K562 (cell line): Measurements from ENCODE around the gene VPREB1. TPM values are rescaled to one million over a fixed set of nuclear protein-coding genes. Genes with fewer than 3 reads are reported as not detected.

ENCODE experiments used
- ATAC-seq: fragments of 200-7000 bp; cut with Tn5 transposase; 3 replicates; pipeline ENCODE4 v1.9.1; 2020; ENCODE audit warnings: moderate library complexity
- BruUV-seq: library from RNA; stranded (reverse); fragments of 400-500 nt; replicated peaks from 2 replicates; lab custom pipeline; 2021; lab: Mats Ljungman, UMichigan
- CTCF ChIA-PET: fragments of 300-600 bp; formaldehyde crosslinking; extraction: SDS; loops from one replicate; lab custom pipeline; 2021; ENCODE audit warnings: low intra/inter-chr PET ratio; lab: Yijun Ruan, JAX
- POLR2A ChIA-PET: fragments of 300-600, 350-650 bp; sonication (Branson Sonifier 250); formaldehyde crosslinking; extraction: SDS; loops from one replicate; lab custom pipeline; 2021; ENCODE audit warnings: antibody characterized with exemption, inconsistent platforms; lab: Yijun Ruan, JAX
- DNase-seq, 4 experiments: peaks; one replicate each; pipeline versions ENCODE4 v3.0.0 to v3.0.0-alpha.2; 2011 to 2018; ENCODE audit warnings: low spot score in 3 of 4, mixed read lengths in 3 of 4; ENCODE audit errors: extremely low read depth in 1 of 4
- FAIRE-seq: peaks from 2 replicates; lab custom pipeline; 2011; peaks lifted over from hg19 to GRCh38; lab: Jason Lieb, UNC
- H2AFZ ChIP-seq: 2 replicates; pipeline ENCODE4 v1.6.0; 2011; ENCODE audit warnings: low read depth, low read length, control low read depth, inconsistent platforms
- H3K27ac ChIP-seq: fragments of 200-600 bp; 3 replicates; pipeline ENCODE4 v1.8.0; 2011; ENCODE audit warnings: low read depth, mild to moderate bottlenecking, control low read depth, inconsistent platforms, low read length, moderate library complexity, mixed read lengths; ENCODE audit errors: extremely low read depth
- H3K27me3 ChIP-seq, 2 experiments: fragments of 300-600 bp in 1 of 2; 2 replicates in 1 of 2; 3 replicates in 1 of 2; pipeline versions ENCODE4 v1.6.0 to v1.8.0; 2011; ENCODE audit warnings: inconsistent platforms in 2 of 2, low read length in 2 of 2, mild to moderate bottlenecking in 1 of 2, mixed read lengths in 1 of 2, moderate library complexity in 1 of 2; ENCODE audit not compliant: control insufficient read depth in 2 of 2, insufficient read depth in 2 of 2
- H3K36me3 ChIP-seq: fragments of 300-600 bp; 3 replicates; pipeline ENCODE4 v1.8.0; 2011; ENCODE audit warnings: mild to moderate bottlenecking, low read length, inconsistent platforms; ENCODE audit not compliant: control insufficient read depth, insufficient read depth
- H3K4me1 ChIP-seq, 2 experiments: fragments of 200-600 bp in 1 of 2; replicated peaks in 1 of 2; 2 replicates in 1 of 2; 3 replicates in 1 of 2; pipeline versions ENCODE4 v1.5.1 to v1.8.0; 2011; ENCODE audit warnings: inconsistent platforms in 2 of 2, low read length in 2 of 2, mild to moderate bottlenecking in 1 of 2, mixed read lengths in 1 of 2, moderate library complexity in 1 of 2; ENCODE audit not compliant: control insufficient read depth in 2 of 2, insufficient read depth in 2 of 2
- H3K4me2 ChIP-seq: 2 replicates; pipeline ENCODE4 v1.6.1; 2011; ENCODE audit warnings: low read length, control low read depth, inconsistent platforms, mixed read lengths; ENCODE audit not compliant: insufficient read depth
- H3K4me3 ChIP-seq: fragments of 200-600 bp; sonication (generic), shearing (Covaris generic); 2 replicates; pipeline ENCODE4 v1.5.1; 2016; ENCODE audit warnings: control low read depth, inconsistent platforms
- H3K79me2 ChIP-seq: fragments of 200-600 bp; 3 replicates; pipeline ENCODE4 v1.8.0; 2011; ENCODE audit warnings: low read length, inconsistent platforms; ENCODE audit not compliant: control insufficient read depth, insufficient read depth
- H3K9ac ChIP-seq, 2 experiments: 2 replicates each; pipeline versions ENCODE4 v1.6.0 to v1.6.1; 2011; ENCODE audit warnings: low read depth in 2 of 2, low read length in 2 of 2, control low read depth in 1 of 2, inconsistent platforms in 1 of 2, mild to moderate bottlenecking in 1 of 2, mixed read lengths in 1 of 2; ENCODE audit not compliant: insufficient read depth in 1 of 2
- H3K9me1 ChIP-seq: one replicate; pipeline ENCODE4 v1.6.0; 2011; ENCODE audit warnings: inconsistent platforms, mild to moderate bottlenecking, low read length, moderate library complexity; ENCODE audit not compliant: control insufficient read depth, insufficient read depth
- H3K9me3 ChIP-seq: replicated peaks from 2 replicates; pipeline ENCODE4 v1.5.1; 2011; ENCODE audit warnings: low read depth, low read length, inconsistent platforms; ENCODE audit not compliant: control insufficient read depth, insufficient read depth
- H4K20me1 ChIP-seq: replicated peaks from 2 replicates; pipeline ENCODE4 v1.6.1; 2011; ENCODE audit warnings: low read length, inconsistent platforms, mixed read lengths; ENCODE audit not compliant: control insufficient read depth, insufficient read depth
- GABPB1 ChIP-seq: sonication (generic); formaldehyde crosslinking; IDR thresholded peaks from 2 replicates; pipeline ENCODE4 v1.8.0; 2022; ENCODE audit warnings: mild to moderate bottlenecking, missing genetic modification reagents
- HDAC8 ChIP-seq: fragments of 450-650 bp; IDR thresholded peaks from 2 replicates; pipeline ENCODE4 v1.6.1; 2016; ENCODE audit warnings: mild to moderate bottlenecking, missing genetic modification characterization, moderate library complexity, missing compliant biosample characterization
- IRF1 ChIP-seq: sonication (generic); formaldehyde crosslinking; IDR thresholded peaks from 2 replicates; pipeline ENCODE4 v1.8.0; 2022; ENCODE audit warnings: missing genetic modification reagents, mild to moderate bottlenecking, borderline replicate concordance
- MCM2 ChIP-seq: fragments of 450-650 bp; IDR thresholded peaks from 2 replicates; pipeline ENCODE4 v1.6.1; 2017; ENCODE audit warnings: low read depth, mild to moderate bottlenecking
- NUFIP1 ChIP-seq: fragments of 450-650 bp; IDR thresholded peaks from 2 replicates; pipeline ENCODE4 v1.6.1; 2018; ENCODE audit not compliant: partially characterized antibody
- PRMT5 ChIP-seq: sonication (generic); formaldehyde crosslinking; IDR thresholded peaks from 2 replicates; pipeline ENCODE4 v1.5.0; 2020; ENCODE audit warnings: missing genetic modification reagents
- REST ChIP-seq, 2 experiments: fragments of 450-650 bp; formaldehyde crosslinking in 1 of 2; IDR thresholded peaks; 2 replicates each; pipeline versions ENCODE4 v1.4.0 to v1.6.1; 2014 to 2020; ENCODE audit warnings: mild to moderate bottlenecking in 2 of 2, borderline replicate concordance in 1 of 2, low read depth in 1 of 2
- ZNF740 ChIP-seq, 3 experiments: fragments of 200-800 bp in 1 of 3; sonication (Bioruptor generic) in 1 of 3; sonication (generic) in 1 of 3; formaldehyde crosslinking in 1 of 3; IDR thresholded peaks; 2 replicates each; pipeline versions ENCODE4 v1.6.1 to v1.8.0; 2016 to 2022; ENCODE audit warnings: mild to moderate bottlenecking in 2 of 3, missing compliant biosample characterization in 2 of 3, missing genetic modification characterization in 2 of 3, missing genetic modification reagents in 1 of 3
- ZNF766 ChIP-seq: fragments of 200-800 bp; sonication (Bioruptor generic); conservative IDR thresholded peaks from 2 replicates; pipeline ENCODE4 v1.6.1; 2016; ENCODE audit warnings: missing genetic modification characterization, missing compliant biosample characterization
- WGBS: fragments of 100-300 bp; shearing (Covaris generic); methylation state at CpG from one replicate; pipeline ENCODE4 v1.1.6; 2016; ENCODE audit warnings: low coverage, mixed read lengths; ENCODE audit not compliant: insufficient coverage; ENCODE audit errors: missing lambda C conversion rate; 5-methylcytosine and 5-hydroxymethylcytosine counted together
- in situ Hi-C: fragments of 300-500 bp; cut with MboI; formaldehyde crosslinking; loops from 4 replicates; pipeline ENCODE4 v1.15.0; 2018; ENCODE audit warnings: inconsistent platforms, mixed read lengths
- intact Hi-C: fragments of 100-400 bp; cut with micrococcal nuclease; formaldehyde crosslinking; loops from 2 replicates; pipeline ENCODE4 v1.14.2; 2022
- polyA plus RNA-seq, 8 experiments: library from polyadenylated mRNA; depleted of rRNA in 4 of 8; stranded (reverse) in 5 of 8; unstranded in 3 of 8; fragments of >200 nt; fragmentation: Nextera tagmentation in 2 of 8; fragmentation: Illumina TruSeq in 1 of 8; extraction: Ambion mirVana in 2 of 8; extraction: Trizol in 1 of 8; gene quantifications; 2 replicates each; pipeline versions ENCODE4 v1.2.1 to v1.2.3, GENCODE V29; 2011 to 2014; ENCODE audit warnings: inconsistent platforms in 1 of 8, missing spikeins in 1 of 8
- total RNA-seq, 7 experiments: library from RNA; depleted of rRNA in 6 of 7; stranded (reverse); fragments of >200 nt in 6 of 7; fragmentation: Illumina TruSeq in 2 of 7; extraction: Trizol in 2 of 7; gene quantifications; 2 replicates each; pipeline versions ENCODE4 v1.2.1 to v1.2.3, GENCODE V29; 2011 to 2021; ENCODE audit warnings: low replicate concordance in 1 of 7

The VPREB1 gene
- total and polyA plus RNA-seq, 9 of the 15 experiments (the other 6 are each of a cell fraction or from before 2014, with no cell fraction given): not detected

- Histone ChIP-seq H3K27me3 (peaks cover 66 to 82% of the 10 kb centered on the region in 2 experiments), H3K27ac (no peak overlapping the region), H3K4me2 (no peak overlapping the region), H3K36me3 (no peaks in the 10 kb centered on the region), H4K20me1 (peaks cover 29% of the 10 kb centered on the region), H3K4me1 (no peaks in the 10 kb centered on the region), H3K9me3 (no peaks in the 10 kb centered on the region), H3K9me1 (no peaks in the 10 kb centered on the region), H2AFZ (no peak overlapping the region), H3K4me3 (no peak overlapping the region), H3K9ac (no peak overlapping the region), H3K79me2 (no peaks in the 10 kb centered on the region)
- no peak for FAIRE-seq
- intact Hi-C loops: no loop called here
- BruUV-seq: no TSS peak
- in situ Hi-C loops: no loop called here
- ATAC-seq: no peak
- WGBS: 0% methylated on average over 9 of the region's 9 CpGs
- ChIA-PET POLR2A (interaction anchor here (1.2 to 1.3 kb wide), 2 partner anchors 39 to 971 kb away, joined by 3 read pairs; no protein-coding TSS in a partner anchor), CTCF (no interaction called here)
- peak in 1 of 4 experiments; percentile 11 for DNase-seq
- TF ChIP-seq PRMT5 (no peak), REST (IDR thresholded peaks at IDR 0.05; ENCODE audit: borderline replicate concordance) (no peak), REST (CRISPR knock-in tag; IDR thresholded peaks at IDR 0.05; ENCODE audit: low read depth) (no peak), HDAC8 (tag) (no peak), NUFIP1 (no peak), GABPB1 (no peak), ZNF766 (CRISPR knock-in tag) (no peak), MCM2 (no peak), ZNF740 (CRISPR knock-in tag; IDR thresholded peaks at IDR 0.05) (no peak), ZNF740 (tag; IDR thresholded peaks at IDR 0.05) (no peak), IRF1 (CRISPR knock-in tag) (no peak)
These were observed 2.1 kb downstream of the VPREB1 start for GRCh38 chr22:22246706-22247105.
